HEK293 (cell line): ENCODE results near the gene ARMC7.

Experiments
- CTCF ChIA-PET: fragments of 350-600 bp; formaldehyde crosslinking; extraction: SDS; loops from one replicate; lab custom pipeline; 2021; ENCODE audit warnings: antibody characterized with exemption; lab: Yijun Ruan, JAX
- POLR2A ChIA-PET: fragments of 300-600 bp; formaldehyde crosslinking; extraction: SDS; loops from one replicate; lab custom pipeline; 2020; ENCODE audit warnings: antibody characterized with exemption, inconsistent platforms; lab: Yijun Ruan, JAX
- H3K27ac ChIP-seq: fragments of 200-500 bp; sonication (Bioruptor generic); 2 replicates; pipeline ENCODE4 v1.5.1; 2014; ENCODE audit warnings: low read depth, low read length, control low read depth, inconsistent platforms; ENCODE audit errors: extremely low read depth
- H3K36me3 ChIP-seq, 2 experiments: fragments of 200-500 bp in 1 of 2; sonication (Bioruptor generic) in 1 of 2; 1 replicate in 1 of 2; 2 replicates in 1 of 2; pipeline ENCODE4 v1.5.1; 2014 to 2017; ENCODE audit warnings: inconsistent platforms in 2 of 2, low read length in 2 of 2; ENCODE audit not compliant: control insufficient read depth in 2 of 2, insufficient read depth in 1 of 2
- H3K4me1 ChIP-seq: fragments of 200-500 bp; sonication (Bioruptor generic); 2 replicates; pipeline ENCODE4 v1.5.1; 2014; ENCODE audit warnings: mild to moderate bottlenecking, low read length, inconsistent platforms; ENCODE audit not compliant: control insufficient read depth, insufficient read depth
- H3K4me3 ChIP-seq: 2 replicates; pipeline ENCODE4 v1.5.1; 2011; ENCODE audit warnings: low read depth, mild to moderate bottlenecking, control low read depth, low read length, moderate library complexity
- H3K9me3 ChIP-seq: fragments of 200-500 bp; sonication (Bioruptor generic); 2 replicates; pipeline ENCODE4 v1.5.1; 2014; ENCODE audit warnings: low read depth, low read length, inconsistent platforms; ENCODE audit not compliant: control insufficient read depth, insufficient read depth
- EGR2 ChIP-seq: fragments of 450-650 bp; formaldehyde crosslinking; IDR thresholded peaks from 2 replicates; pipeline ENCODE4 v1.5.1; 2016; ENCODE audit warnings: low read depth, missing biosample characterization, missing genetic modification characterization
- FEZF1 ChIP-seq: fragments of 450-650 bp; formaldehyde crosslinking; IDR thresholded peaks from 2 replicates; pipeline ENCODE4 v1.5.1; 2016; ENCODE audit warnings: missing biosample characterization, missing genetic modification characterization
- PRDM1 ChIP-seq: fragments of 450-650 bp; formaldehyde crosslinking; IDR thresholded peaks from 2 replicates; pipeline ENCODE4; 2016; ENCODE audit warnings: missing biosample characterization, missing genetic modification characterization
- ZFHX2 ChIP-seq: fragments of 450-650 bp; formaldehyde crosslinking; conservative IDR thresholded peaks from 2 replicates; pipeline ENCODE4 v1.5.1; 2016; ENCODE audit warnings: missing biosample characterization, missing genetic modification characterization
- ZIC2 ChIP-seq: fragments of 450-650 bp; formaldehyde crosslinking; IDR thresholded peaks from 2 replicates; pipeline ENCODE4 v1.5.1; 2016; ENCODE audit warnings: missing biosample characterization, missing genetic modification characterization
- ZNF391 ChIP-seq: fragments of 450-650 bp; formaldehyde crosslinking; IDR thresholded peaks from 2 replicates; pipeline ENCODE4 v1.5.1; 2016; ENCODE audit warnings: low read depth, missing biosample characterization, missing genetic modification characterization, borderline replicate concordance
- TF ChIP-seq, protein P1 (sequence below): fragments of 450-650 bp; formaldehyde crosslinking; IDR thresholded peaks from 2 replicates; pipeline ENCODE4 v1.5.1; 2016; ENCODE audit warnings: missing biosample characterization, missing genetic modification characterization
- TF ChIP-seq, protein P2 (sequence below): fragments of 450-650 bp; formaldehyde crosslinking; IDR thresholded peaks from 2 replicates; pipeline ENCODE4 v1.5.1; 2016; ENCODE audit warnings: missing biosample characterization, missing genetic modification characterization

ARMC7 gene

DNA sequence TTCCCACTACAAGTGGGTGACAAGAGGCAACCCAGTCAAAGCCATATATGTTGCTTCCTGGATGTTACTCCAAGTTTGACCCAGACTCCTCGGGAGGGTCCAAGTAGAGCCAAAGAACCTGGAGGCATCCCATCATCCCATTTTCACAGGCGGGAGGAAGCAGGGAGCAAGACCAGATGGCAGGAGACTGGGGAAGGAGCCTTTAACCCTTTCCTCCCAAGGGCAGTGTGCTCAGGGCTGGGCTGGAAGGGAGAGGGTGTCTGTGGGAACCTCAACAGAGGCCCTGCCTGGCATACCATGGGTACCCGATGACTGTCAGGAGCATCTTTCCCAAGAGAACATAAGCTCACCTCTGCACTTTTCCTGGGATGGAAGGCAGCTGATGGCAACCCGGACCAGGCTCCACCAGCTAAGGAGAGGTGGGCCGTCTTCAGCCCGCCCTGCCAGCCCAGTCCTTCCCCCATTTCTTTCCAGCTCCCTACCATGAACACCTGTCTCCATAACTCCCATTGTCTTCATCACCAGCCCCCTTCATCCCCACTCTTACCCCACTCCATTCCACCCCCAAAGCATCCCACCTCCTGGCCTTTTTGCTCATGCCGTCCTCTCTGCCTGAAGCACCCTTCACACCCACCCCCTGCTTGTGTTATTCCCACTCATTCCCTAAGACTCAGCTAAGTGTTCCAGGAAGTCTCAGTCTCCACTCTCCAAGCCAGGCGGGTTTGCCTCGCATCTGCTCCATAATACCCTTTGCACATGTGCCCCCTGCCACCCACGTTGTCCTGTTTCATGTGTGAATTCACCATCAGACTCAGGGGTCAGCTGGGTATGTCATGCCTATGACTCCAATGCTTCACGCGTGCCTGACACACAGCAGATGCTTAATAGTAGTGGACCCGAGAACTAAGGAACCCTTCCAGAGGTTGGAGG is 27.9 kb upstream of the ARMC7 start:
- CTCF ChIA-PET, result interaction anchor here (0.5 to 1.6 kb wide), 9 partner anchors 18 to 236 kb away, joined by 3 to 7 read pairs (median 3); partner anchors contain the start of genes ARMC7 and MIF4GD
- TF ChIP-seq ZNF391 (tag by site-specific recombination) (no peak), EGR2 (tag by site-specific recombination) (peak; percentile 99), ZFHX2 (tag by site-specific recombination) (peak; percentile 94)
- TF ChIP-seq, all 188 proteins: peak for 2

DNA sequence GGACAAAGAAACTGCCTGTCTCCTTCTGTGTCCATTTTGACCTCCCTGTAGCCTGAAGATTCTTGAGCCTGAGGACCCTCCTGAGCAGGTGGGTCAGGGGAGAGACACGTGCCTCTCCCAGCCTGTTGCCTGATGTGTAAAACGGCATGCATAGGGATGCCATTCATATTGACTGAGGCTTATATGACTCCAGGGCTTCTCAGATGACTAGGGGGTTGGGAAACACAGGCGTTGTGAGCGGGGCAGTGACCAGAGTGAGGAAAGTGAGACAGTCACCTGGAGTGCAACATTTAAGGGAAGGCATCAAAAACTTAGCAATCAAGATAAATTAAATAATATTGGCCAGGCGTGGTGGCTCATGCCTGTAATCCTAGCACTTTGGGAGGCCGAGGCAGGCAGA is 27.1 kb upstream of the ARMC7 start:
- ChIA-PET CTCF (interaction anchor here (0.5 to 2.5 kb wide), 3 partner anchors 32 to 188 kb away, joined by 3 to 11 read pairs (median 3); partner anchors contain the start of gene MIF4GD), POLR2A (interaction anchor here (1.0 kb wide), 1 partner anchor 72 kb away, joined by 3 read pairs; no protein-coding TSS in a partner anchor)
- Histone ChIP-seq H3K9me3 (no peaks in the 10 kb centered on the region), H3K27ac (no peak overlapping the region), H3K36me3 (no peaks in the 10 kb centered on the region), H3K4me1 (peaks cover 2% of the 10 kb centered on the region; the same call in 1 of the 2 replicates), H3K4me3 (no peak overlapping the region)
- TF ChIP-seq, protein P1, sequence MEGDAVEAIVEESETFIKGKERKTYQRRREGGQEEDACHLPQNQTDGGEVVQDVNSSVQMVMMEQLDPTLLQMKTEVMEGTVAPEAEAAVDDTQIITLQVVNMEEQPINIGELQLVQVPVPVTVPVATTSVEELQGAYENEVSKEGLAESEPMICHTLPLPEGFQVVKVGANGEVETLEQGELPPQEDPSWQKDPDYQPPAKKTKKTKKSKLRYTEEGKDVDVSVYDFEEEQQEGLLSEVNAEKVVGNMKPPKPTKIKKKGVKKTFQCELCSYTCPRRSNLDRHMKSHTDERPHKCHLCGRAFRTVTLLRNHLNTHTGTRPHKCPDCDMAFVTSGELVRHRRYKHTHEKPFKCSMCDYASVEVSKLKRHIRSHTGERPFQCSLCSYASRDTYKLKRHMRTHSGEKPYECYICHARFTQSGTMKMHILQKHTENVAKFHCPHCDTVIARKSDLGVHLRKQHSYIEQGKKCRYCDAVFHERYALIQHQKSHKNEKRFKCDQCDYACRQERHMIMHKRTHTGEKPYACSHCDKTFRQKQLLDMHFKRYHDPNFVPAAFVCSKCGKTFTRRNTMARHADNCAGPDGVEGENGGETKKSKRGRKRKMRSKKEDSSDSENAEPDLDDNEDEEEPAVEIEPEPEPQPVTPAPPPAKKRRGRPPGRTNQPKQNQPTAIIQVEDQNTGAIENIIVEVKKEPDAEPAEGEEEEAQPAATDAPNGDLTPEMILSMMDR (tag by site-specific recombination), result no peak

More for the DNA sequence above, 27.9 kb upstream of the ARMC7 start:
- H3K4me1 ChIP-seq, result peaks cover 2% of the 10 kb centered on the region; the same call in 1 of the 2 replicates
- no peaks in the 10 kb centered on the region for H3K36me3 ChIP-seq
- POLR2A ChIA-PET, result interaction anchor here (1.0 to 1.5 kb wide), 2 partner anchors 28 to 73 kb away, joined by 3 read pairs; partner anchors contain the start of gene ARMC7
- H3K4me3 ChIP-seq, result no peak overlapping the region
- H3K27ac ChIP-seq, result no peak overlapping the region
- no peaks in the 10 kb centered on the region for H3K9me3 ChIP-seq

DNA sequence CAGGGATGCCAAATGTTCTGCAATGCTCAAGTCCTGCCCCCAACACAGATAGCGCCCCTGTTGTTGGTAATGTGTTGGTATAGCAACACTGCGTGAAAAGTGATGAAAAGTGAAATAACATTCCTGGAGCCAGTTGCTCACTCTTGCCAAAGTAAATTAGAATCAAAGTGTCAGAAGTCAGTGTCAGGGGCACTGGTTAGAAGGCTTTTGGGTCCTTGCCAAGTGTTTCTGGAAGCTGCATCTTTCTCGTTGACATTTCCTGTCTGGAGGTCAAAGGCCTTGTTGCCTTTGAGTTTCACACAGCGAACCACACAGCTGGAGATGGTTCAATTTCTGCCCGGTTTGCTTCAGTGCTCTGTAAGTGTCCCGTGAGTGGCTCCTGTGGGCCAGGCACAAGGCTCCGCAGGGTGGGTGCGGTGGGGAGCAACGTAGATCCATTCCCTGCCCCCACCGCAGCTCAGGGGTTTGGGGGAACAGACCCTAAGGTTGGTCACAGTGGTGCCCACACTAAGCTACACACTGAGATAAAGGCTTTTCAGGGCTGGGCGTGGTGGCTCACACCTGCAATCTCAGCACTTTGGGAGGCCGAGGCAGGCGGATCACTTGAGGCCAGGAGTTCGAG is 25.6 kb upstream of the ARMC7 start:
- ChIA-PET CTCF (interaction anchor here (0.6 to 2.5 kb wide), 7 partner anchors 11 to 156 kb away, joined by 3 to 11 read pairs (median 3); no protein-coding TSS in a partner anchor), POLR2A (no interaction called here)
- no peaks in the 10 kb centered on the region; the same call in 1 of the 2 replicates for H3K4me1 ChIP-seq
- no peak overlapping the region for H3K27ac ChIP-seq
- H3K36me3 ChIP-seq, result no peaks in the 10 kb centered on the region
- H3K9me3 ChIP-seq, result no peaks in the 10 kb centered on the region
- TF ChIP-seq ZIC2 (peak; percentile 89), FEZF1 (peak; percentile 30; the same call in 1 of the 2 replicates), PRDM1 (tag by site-specific recombination) (peak; percentile 55; the same call in 1 of the 2 replicates)
- TF ChIP-seq, protein P2, sequence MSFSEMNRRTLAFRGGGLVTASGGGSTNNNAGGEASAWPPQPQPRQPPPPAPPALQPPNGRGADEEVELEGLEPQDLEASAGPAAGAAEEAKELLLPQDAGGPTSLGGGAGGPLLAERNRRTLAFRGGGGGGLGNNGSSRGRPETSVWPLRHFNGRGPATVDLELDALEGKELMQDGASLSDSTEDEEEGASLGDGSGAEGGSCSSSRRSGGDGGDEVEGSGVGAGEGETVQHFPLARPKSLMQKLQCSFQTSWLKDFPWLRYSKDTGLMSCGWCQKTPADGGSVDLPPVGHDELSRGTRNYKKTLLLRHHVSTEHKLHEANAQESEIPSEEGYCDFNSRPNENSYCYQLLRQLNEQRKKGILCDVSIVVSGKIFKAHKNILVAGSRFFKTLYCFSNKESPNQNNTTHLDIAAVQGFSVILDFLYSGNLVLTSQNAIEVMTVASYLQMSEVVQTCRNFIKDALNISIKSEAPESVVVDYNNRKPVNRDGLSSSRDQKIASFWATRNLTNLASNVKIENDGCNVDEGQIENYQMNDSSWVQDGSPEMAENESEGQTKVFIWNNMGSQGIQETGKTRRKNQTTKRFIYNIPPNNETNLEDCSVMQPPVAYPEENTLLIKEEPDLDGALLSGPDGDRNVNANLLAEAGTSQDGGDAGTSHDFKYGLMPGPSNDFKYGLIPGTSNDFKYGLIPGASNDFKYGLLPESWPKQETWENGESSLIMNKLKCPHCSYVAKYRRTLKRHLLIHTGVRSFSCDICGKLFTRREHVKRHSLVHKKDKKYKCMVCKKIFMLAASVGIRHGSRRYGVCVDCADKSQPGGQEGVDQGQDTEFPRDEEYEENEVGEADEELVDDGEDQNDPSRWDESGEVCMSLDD (tag by site-specific recombination), result no peak
- H3K4me3 ChIP-seq, result no peak overlapping the region
